ENCODE results near the gene ATAD3B. TPM values are rescaled to one million over a fixed set of nuclear protein-coding genes. Genes with fewer than 3 reads are reported as not detected.
"Not testable (repeated sequence)": the region's sequence is repeated elsewhere in the genome, so short reads cannot be mapped to it uniquely, and the experiment has no call there.

Gene ATAD3B
- total RNA-seq, 5 donors from 2014 or later (not counting 1 experiment from before 2014, with no cell fraction given) = 52.1 to 69.3 (median 57.2) TPM

GRCh38 chr1:1489861-1490260 lies 18.3 kb downstream of the ATAD3B start:
- CTCF ChIA-PET = no interaction called here
- Histone ChIP-seq H3K27ac (ENCODE audit: low read length) (no peak overlapping the region), H3K4me3 (ENCODE audit: control insufficient read depth in 1 of 2, extremely low read depth in 1 of 2, low read length in 1 of 2) (no peak overlapping the region), H3K36me3 (ENCODE audit: control insufficient read depth in 2 of 2, extremely low read depth in 1 of 2, insufficient read depth in 1 of 2, low read length in 1 of 2) (peaks cover 17 to 33% of the 10 kb centered on the region in 2 donors), H3K27me3 (replicated peaks in 1 of 2; ENCODE audit: control insufficient read depth in 2 of 2, extremely low read depth in 1 of 2, insufficient read depth in 2 of 2, low read length in 1 of 2) (no peaks in the 10 kb centered on the region), H3K9me3 (no peaks in the 10 kb centered on the region), H3K4me1 (ENCODE audit: control insufficient read depth in 1 of 2, extremely low read depth in 1 of 2, insufficient read depth in 2 of 2, low read length in 2 of 2) (no peaks in the 10 kb centered on the region)
- no peak for ATAC-seq (replicated peaks in 1 of 4)
- Mint-ChIP-seq H3K36me3 (peaks cover 39% of the 10 kb centered on the region), H3K27ac (no peak overlapping the region), H3K4me1 (no peaks in the 10 kb centered on the region), H3K9me3 (peaks cover 0 to 8% (median 0%) of the 10 kb centered on the region in 3 donors), H3K27me3 (no peaks in the 10 kb centered on the region), H3K4me3 (no peak overlapping the region)
- WGBS (ENCODE audit: insufficient coverage) = 93% methylated on average over 16 of the region's 19 CpGs
- DNase-seq = no peak
- POLR2A ChIA-PET = no interaction called here

GRCh38 chr1:1490633-1491230 lies 19.2 kb downstream of the ATAD3B start:
- H3K36me3 Mint-ChIP-seq = peaks cover 42% of the 10 kb centered on the region
- H3K4me3 Mint-ChIP-seq = no peak overlapping the region
- no peaks in the 10 kb centered on the region for H3K4me1 Mint-ChIP-seq
- no peak overlapping the region for H3K27ac ChIP-seq (ENCODE audit: low read length)
- H3K9me3 Mint-ChIP-seq = peaks cover 0 to 8% (median 0%) of the 10 kb centered on the region in 3 donors
- H3K4me1 ChIP-seq (ENCODE audit: control insufficient read depth in 1 of 2, extremely low read depth in 1 of 2, insufficient read depth in 2 of 2, low read length in 2 of 2) = no peaks in the 10 kb centered on the region
- H3K4me3 ChIP-seq (ENCODE audit: control insufficient read depth in 1 of 2, extremely low read depth in 1 of 2, low read length in 1 of 2) = no peak overlapping the region
- ATAC-seq (replicated peaks in 1 of 4) (no peak), DNase-seq (no peak)
- no peaks in the 10 kb centered on the region for H3K27me3 Mint-ChIP-seq
- no peak overlapping the region for H3K27ac Mint-ChIP-seq
- ChIA-PET POLR2A (no interaction called here), CTCF (no interaction called here)
- H3K27me3 ChIP-seq (replicated peaks in 1 of 2; ENCODE audit: control insufficient read depth in 2 of 2, extremely low read depth in 1 of 2, insufficient read depth in 2 of 2, low read length in 1 of 2) = no peaks in the 10 kb centered on the region
- H3K36me3 ChIP-seq (ENCODE audit: control insufficient read depth in 2 of 2, extremely low read depth in 1 of 2, insufficient read depth in 1 of 2, low read length in 1 of 2) = peaks cover 21 to 37% of the 10 kb centered on the region in 2 donors
- 98% methylated on average over 14 of the region's 25 CpGs for WGBS (ENCODE audit: insufficient coverage)
- no peaks in the 10 kb centered on the region for H3K9me3 ChIP-seq

- peaks cover 21 to 39% of the 10 kb centered on the region in 2 donors for H3K36me3 ChIP-seq (ENCODE audit: control insufficient read depth in 2 of 2, extremely low read depth in 1 of 2, insufficient read depth in 1 of 2, low read length in 1 of 2)
- Mint-ChIP-seq H3K9me3 (peaks cover 0 to 8% (median 0%) of the 10 kb centered on the region in 3 donors), H3K36me3 (peaks cover 42% of the 10 kb centered on the region), H3K27ac (no peak overlapping the region), H3K4me1 (no peaks in the 10 kb centered on the region), H3K27me3 (no peaks in the 10 kb centered on the region), H3K4me3 (no peak overlapping the region)
- H3K9me3 ChIP-seq = no peaks in the 10 kb centered on the region
- over 99% methylated on average over 8 of the region's 10 CpGs for WGBS (ENCODE audit: insufficient coverage)
- ChIA-PET POLR2A (no interaction called here), CTCF (no interaction called here)
- H3K4me3 ChIP-seq (ENCODE audit: control insufficient read depth in 1 of 2, extremely low read depth in 1 of 2, low read length in 1 of 2) = no peak overlapping the region
- H3K27ac ChIP-seq (ENCODE audit: low read length) = no peak overlapping the region
- H3K4me1 ChIP-seq (ENCODE audit: control insufficient read depth in 1 of 2, extremely low read depth in 1 of 2, insufficient read depth in 2 of 2, low read length in 2 of 2) = no peaks in the 10 kb centered on the region
- no peak for ATAC-seq (replicated peaks in 1 of 4)
- DNase-seq = no peak
- H3K27me3 ChIP-seq (replicated peaks in 1 of 2; ENCODE audit: control insufficient read depth in 2 of 2, extremely low read depth in 1 of 2, insufficient read depth in 2 of 2, low read length in 1 of 2) = no peaks in the 10 kb centered on the region
Observed at GRCh38 chr1:1491601-1492000, 20.0 kb downstream of the ATAD3B start.

GRCh38 chr1:1494311-1494710 lies 22.7 kb downstream of the ATAD3B start:
- H3K9me3 Mint-ChIP-seq; H3K9me3 ChIP-seq; H3K27ac ChIP-seq (ENCODE audit: low read length); H3K4me1 ChIP-seq (ENCODE audit: control insufficient read depth in 1 of 2, extremely low read depth in 1 of 2, insufficient read depth in 2 of 2, low read length in 2 of 2); POLR2A ChIA-PET; H3K27me3 Mint-ChIP-seq; DNase-seq; H3K27ac Mint-ChIP-seq; ATAC-seq (replicated peaks in 1 of 4); H3K27me3 ChIP-seq (replicated peaks in 1 of 2; ENCODE audit: control insufficient read depth in 2 of 2, extremely low read depth in 1 of 2, insufficient read depth in 2 of 2, low read length in 1 of 2); H3K4me3 ChIP-seq (ENCODE audit: control insufficient read depth in 1 of 2, extremely low read depth in 1 of 2, low read length in 1 of 2); CTCF ChIA-PET; H3K4me3 Mint-ChIP-seq; H3K4me1 Mint-ChIP-seq: not testable (repeated sequence)
- 94% methylated on average over 12 of the region's 22 CpGs for WGBS (ENCODE audit: insufficient coverage)
- peaks cover 42% of the 10 kb centered on the region for H3K36me3 Mint-ChIP-seq
- peaks cover 21 to 25% of the 10 kb centered on the region in 2 donors for H3K36me3 ChIP-seq (ENCODE audit: control insufficient read depth in 2 of 2, extremely low read depth in 1 of 2, insufficient read depth in 1 of 2, low read length in 1 of 2)

GRCh38 chr1:1495461-1495975 lies 24.0 kb downstream of the ATAD3B start:
- H3K27me3 Mint-ChIP-seq; POLR2A ChIA-PET; H3K9me3 ChIP-seq; H3K4me3 ChIP-seq (ENCODE audit: control insufficient read depth in 1 of 2, extremely low read depth in 1 of 2, low read length in 1 of 2); DNase-seq; H3K27me3 ChIP-seq (replicated peaks in 1 of 2; ENCODE audit: control insufficient read depth in 2 of 2, extremely low read depth in 1 of 2, insufficient read depth in 2 of 2, low read length in 1 of 2); CTCF ChIA-PET; H3K4me3 Mint-ChIP-seq; H3K4me1 ChIP-seq (ENCODE audit: control insufficient read depth in 1 of 2, extremely low read depth in 1 of 2, insufficient read depth in 2 of 2, low read length in 2 of 2); H3K4me1 Mint-ChIP-seq; H3K27ac Mint-ChIP-seq; ATAC-seq (replicated peaks in 1 of 4); H3K9me3 Mint-ChIP-seq; H3K27ac ChIP-seq (ENCODE audit: low read length): not testable (repeated sequence)
- H3K36me3 Mint-ChIP-seq = peaks cover 34% of the 10 kb centered on the region
- 99% methylated on average over 8 of the region's 18 CpGs for WGBS (ENCODE audit: insufficient coverage)
- peaks cover 16 to 17% of the 10 kb centered on the region in 2 donors for H3K36me3 ChIP-seq (ENCODE audit: control insufficient read depth in 2 of 2, extremely low read depth in 1 of 2, insufficient read depth in 1 of 2, low read length in 1 of 2)

- POLR2A ChIA-PET; H3K9me3 Mint-ChIP-seq; H3K36me3 ChIP-seq (ENCODE audit: control insufficient read depth in 2 of 2, extremely low read depth in 1 of 2, insufficient read depth in 1 of 2, low read length in 1 of 2); H3K9me3 ChIP-seq; H3K4me1 ChIP-seq (ENCODE audit: control insufficient read depth in 1 of 2, extremely low read depth in 1 of 2, insufficient read depth in 2 of 2, low read length in 2 of 2); H3K36me3 Mint-ChIP-seq; H3K27me3 ChIP-seq (replicated peaks in 1 of 2; ENCODE audit: control insufficient read depth in 2 of 2, extremely low read depth in 1 of 2, insufficient read depth in 2 of 2, low read length in 1 of 2); H3K27me3 Mint-ChIP-seq: not testable (repeated sequence)
- WGBS (ENCODE audit: insufficient coverage) = 33% methylated on average over 3 of the region's 16 CpGs
- DNase-seq (peak; percentile 47 to 78 (median 67)), ATAC-seq (replicated peaks in 1 of 4) (peak; percentile 70 to 79 (median 76))
- H3K4me1 Mint-ChIP-seq = peaks cover 8 to 14% (median 9%) of the 10 kb centered on the region in 3 donors
- peak overlapping the region; percentile 87 to 89 for H3K27ac Mint-ChIP-seq
- CTCF ChIA-PET = interaction anchor here (0.6 to 1.2 kb wide), 4 partner anchors 16 to 520 kb away, joined by 3 to 5 read pairs (median 3); no protein-coding TSS in a partner anchor
- Histone ChIP-seq H3K4me3 (ENCODE audit: control insufficient read depth in 1 of 2, extremely low read depth in 1 of 2, low read length in 1 of 2) (peak overlapping the region in 1 of 2 donors; percentile 15), H3K27ac (ENCODE audit: low read length) (peak overlapping the region; percentile 71)
- H3K4me3 Mint-ChIP-seq = peak overlapping the region; percentile 71 to 80 (median 77)
Observed at GRCh38 chr1:1504777-1505365, 33.3 kb downstream of the ATAD3B start.

All from T-cell (primary cell).